ENCODE data around the gene PDLIM7.

Gene PDLIM7

DNA sequence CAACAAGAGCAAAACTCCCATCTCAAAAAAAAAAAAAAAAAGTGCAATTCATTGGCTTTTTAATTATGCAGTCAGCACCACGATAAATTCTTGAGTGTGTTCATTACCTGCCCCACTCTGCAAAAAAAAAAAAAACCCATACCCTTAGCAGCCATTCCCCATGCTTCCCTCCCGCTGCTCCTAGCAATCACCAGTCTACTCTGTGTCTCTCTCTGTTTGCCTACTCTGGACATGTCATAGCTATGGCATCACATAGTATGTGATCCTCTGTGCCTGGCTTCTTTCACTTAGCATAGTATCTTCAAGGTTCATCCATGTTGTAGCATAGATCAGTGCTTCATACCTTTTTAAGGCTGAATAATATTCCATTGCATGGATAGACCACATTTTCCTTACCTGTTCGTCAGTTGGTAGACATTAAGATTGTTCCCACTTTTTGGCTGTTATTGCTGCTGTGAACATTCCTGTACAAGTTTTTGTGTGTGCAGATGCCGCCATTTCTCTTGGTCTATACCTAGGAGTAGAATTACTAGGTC, 57.8 kb downstream of the PDLIM7 start:
- Histone ChIP-seq H3K4me1 (peaks cover 29% of the 10 kb centered on the region), H3K4me3 (no peak overlapping the region), H3K9ac (no peak overlapping the region), H3K4me2 (no peak overlapping the region), H3K36me3 (peaks cover 94% of the 10 kb centered on the region), H3K27ac (no peak overlapping the region), H3K9me3 (no peaks in the 10 kb centered on the region), H4K20me1 (peaks cover 9% of the 10 kb centered on the region; the same call in 1 of the 2 replicates), H3K27me3 (no peaks in the 10 kb centered on the region)
- no peak for TF ChIP-seq Cebpa-rat (IDR thresholded peaks at IDR 0.05)

DNA sequence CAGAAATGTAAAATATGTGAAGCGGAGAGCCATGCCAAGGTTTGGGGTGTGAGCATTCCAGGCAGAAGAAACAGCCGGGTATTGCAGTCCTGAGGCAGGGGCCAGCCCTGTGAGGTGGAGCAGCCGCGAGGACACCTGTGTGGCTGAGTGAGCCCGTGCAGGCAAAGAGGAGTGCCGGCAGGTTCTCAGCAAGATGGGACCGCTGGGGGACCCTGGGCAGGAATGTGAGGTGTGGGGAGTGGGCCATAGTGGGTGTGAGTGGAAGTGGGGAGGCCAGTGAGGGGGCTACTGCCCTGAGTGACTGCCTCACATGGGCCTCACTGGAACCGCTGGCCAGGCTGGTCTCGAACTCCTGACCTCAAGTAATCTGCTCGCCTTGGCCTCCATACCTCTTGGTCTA, 58.9 kb downstream of the PDLIM7 start:
- peaks cover 9% of the 10 kb centered on the region; the same call in 1 of the 2 replicates for H4K20me1 ChIP-seq
- H3K9me3 ChIP-seq: no peaks in the 10 kb centered on the region
- no peak overlapping the region for H3K4me2 ChIP-seq
- H3K4me1 ChIP-seq: peaks cover 32% of the 10 kb centered on the region
- H3K36me3 ChIP-seq: peaks cover 100% of the 10 kb centered on the region
- no peak overlapping the region for H3K4me3 ChIP-seq
- no peak overlapping the region for H3K27ac ChIP-seq
- TF ChIP-seq Cebpa-rat (IDR thresholded peaks at IDR 0.05): no peak
- H3K9ac ChIP-seq: no peak overlapping the region
- H3K27me3 ChIP-seq: no peaks in the 10 kb centered on the region

DNA sequence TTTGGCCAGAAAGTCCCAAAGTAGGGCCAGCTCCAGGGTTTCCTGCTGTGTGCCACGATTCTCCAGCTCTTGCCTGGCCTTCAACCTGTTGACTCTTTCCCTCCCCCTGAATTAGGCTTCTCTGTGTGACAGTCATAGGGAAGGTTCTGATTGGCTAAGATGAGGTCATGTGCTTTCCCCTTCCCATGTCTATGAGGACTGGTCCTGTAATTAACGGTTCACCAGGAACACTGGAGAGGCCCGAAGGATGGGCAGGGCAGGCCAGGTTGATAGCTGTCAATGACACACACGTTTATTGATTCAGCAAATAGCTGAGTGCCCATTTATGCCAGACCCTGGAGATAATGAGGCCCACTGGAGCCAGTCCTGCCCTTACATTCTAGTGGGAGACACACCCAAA, 59.8 kb downstream of the PDLIM7 start:
- H3K4me2 ChIP-seq: no peak overlapping the region
- H3K36me3 ChIP-seq: peaks cover 100% of the 10 kb centered on the region
- H3K9me3 ChIP-seq: no peaks in the 10 kb centered on the region
- H3K27ac ChIP-seq: no peak overlapping the region
- no peak overlapping the region for H3K4me3 ChIP-seq
- no peaks in the 10 kb centered on the region for H3K27me3 ChIP-seq
- H3K9ac ChIP-seq: no peak overlapping the region
- H3K4me1 ChIP-seq: peaks cover 41% of the 10 kb centered on the region
- peaks cover 9% of the 10 kb centered on the region; the same call in 1 of the 2 replicates for H4K20me1 ChIP-seq
- TF ChIP-seq Cebpa-rat (IDR thresholded peaks at IDR 0.05): no peak

DNA sequence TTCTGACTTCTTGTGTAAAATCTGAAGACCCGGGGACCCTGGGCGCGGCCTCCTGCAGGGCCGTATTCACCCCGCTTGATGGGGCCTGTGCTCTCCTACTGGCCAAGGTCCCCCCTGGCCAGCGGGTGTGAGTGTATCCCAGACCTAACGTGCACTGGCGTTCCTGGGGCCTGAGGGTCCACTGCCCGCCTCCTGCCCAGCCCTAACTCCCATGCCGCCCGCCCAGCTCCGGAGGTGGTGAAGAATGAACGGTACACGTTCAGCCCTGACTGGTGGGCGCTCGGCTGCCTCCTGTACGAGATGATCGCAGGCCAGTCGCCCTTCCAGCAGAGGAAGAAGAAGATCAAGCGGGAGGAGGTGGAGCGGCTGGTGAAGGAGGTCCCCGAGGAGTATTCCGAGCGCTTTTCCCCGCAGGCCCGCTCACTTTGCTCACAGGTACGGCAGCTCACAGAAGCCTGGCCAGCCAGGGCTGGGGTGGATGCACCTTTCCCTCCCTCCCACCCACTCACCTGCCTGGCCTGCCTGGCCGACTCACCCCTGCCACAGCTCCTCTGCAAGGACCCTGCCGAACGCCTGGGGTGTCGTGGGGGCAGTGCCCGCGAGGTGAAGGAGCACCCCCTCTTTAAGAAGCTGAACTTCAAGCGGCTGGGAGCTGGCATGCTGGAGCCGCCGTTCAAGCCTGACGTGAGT, 61.4 kb downstream of the PDLIM7 start:
- Histone ChIP-seq H3K9ac (no peak overlapping the region), H3K36me3 (peaks cover 89% of the 10 kb centered on the region), H4K20me1 (peaks cover 6% of the 10 kb centered on the region; the same call in 1 of the 2 replicates), H3K27me3 (no peaks in the 10 kb centered on the region), H3K9me3 (no peaks in the 10 kb centered on the region), H3K27ac (peak overlapping the region; percentile 35; the same call in 1 of the 2 replicates), H3K4me2 (no peak overlapping the region), H3K4me1 (peaks cover 51% of the 10 kb centered on the region), H3K4me3 (no peak overlapping the region)
- TF ChIP-seq Cebpa-rat (IDR thresholded peaks at IDR 0.05): no peak

DNA sequence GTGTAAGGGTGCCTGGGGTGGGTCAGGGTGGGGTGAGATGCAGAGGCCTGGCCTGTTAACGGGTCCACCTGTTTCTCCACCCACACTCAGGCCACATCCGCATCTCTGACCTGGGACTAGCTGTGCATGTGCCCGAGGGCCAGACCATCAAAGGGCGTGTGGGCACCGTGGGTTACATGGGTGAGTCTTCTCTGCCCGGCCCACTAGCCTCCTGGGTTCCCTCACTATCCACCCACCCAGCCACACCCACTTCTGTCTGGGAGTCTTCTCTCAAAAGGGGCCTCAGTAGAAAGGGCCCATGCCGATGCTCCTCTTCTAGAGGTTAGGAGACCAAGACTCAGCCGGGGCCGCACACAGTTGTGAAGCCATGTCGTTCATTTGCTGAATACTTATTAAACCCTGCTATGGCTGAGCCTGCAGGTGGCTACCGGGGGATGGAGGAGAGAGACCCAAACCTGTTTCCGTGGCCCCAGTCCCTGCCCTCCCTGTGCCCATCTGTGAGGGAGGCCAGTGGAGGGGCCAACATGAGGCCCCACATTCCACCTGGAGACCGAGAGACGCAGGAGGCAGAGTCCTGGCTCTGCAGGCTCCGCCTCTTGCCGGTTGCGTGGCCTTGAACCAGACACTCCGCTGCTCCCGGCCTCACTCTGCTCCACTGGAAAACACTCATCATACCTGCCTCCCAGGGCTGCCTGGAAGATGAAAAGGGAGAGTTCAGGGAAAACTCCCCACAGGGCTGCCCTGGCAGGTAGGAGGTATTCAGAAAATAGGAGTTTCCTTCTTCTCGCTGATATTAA, 62.3 kb downstream of the PDLIM7 start:
- no peak for TF ChIP-seq Cebpa-rat (IDR thresholded peaks at IDR 0.05)
- Histone ChIP-seq H3K4me3 (no peak overlapping the region), H3K9me3 (no peaks in the 10 kb centered on the region), H3K36me3 (peaks cover 80% of the 10 kb centered on the region), H3K4me2 (no peak overlapping the region), H3K4me1 (peaks cover 51% of the 10 kb centered on the region), H4K20me1 (no peaks in the 10 kb centered on the region), H3K27ac (peak overlapping the region; percentile 77; the same call in 1 of the 2 replicates), H3K9ac (no peak overlapping the region), H3K27me3 (no peaks in the 10 kb centered on the region)

GRCh38 chr5:177434437-177434836, 63.0 kb downstream of the PDLIM7 start:
- H3K4me2 ChIP-seq: peak overlapping the region; percentile 98
- H3K4me3 ChIP-seq: no peak overlapping the region; the same call in 1 of the 2 replicates
- peak overlapping the region; percentile 77 for H3K27ac ChIP-seq
- no peaks in the 10 kb centered on the region for H3K27me3 ChIP-seq
- H3K9me3 ChIP-seq: no peaks in the 10 kb centered on the region
- H3K4me1 ChIP-seq: peaks cover 53% of the 10 kb centered on the region
- peaks cover 73% of the 10 kb centered on the region for H3K36me3 ChIP-seq
- no peak for TF ChIP-seq Cebpa-rat (IDR thresholded peaks at IDR 0.05)
- H4K20me1 ChIP-seq: no peaks in the 10 kb centered on the region
- peak overlapping the region; percentile 64 for H3K9ac ChIP-seq

DNA sequence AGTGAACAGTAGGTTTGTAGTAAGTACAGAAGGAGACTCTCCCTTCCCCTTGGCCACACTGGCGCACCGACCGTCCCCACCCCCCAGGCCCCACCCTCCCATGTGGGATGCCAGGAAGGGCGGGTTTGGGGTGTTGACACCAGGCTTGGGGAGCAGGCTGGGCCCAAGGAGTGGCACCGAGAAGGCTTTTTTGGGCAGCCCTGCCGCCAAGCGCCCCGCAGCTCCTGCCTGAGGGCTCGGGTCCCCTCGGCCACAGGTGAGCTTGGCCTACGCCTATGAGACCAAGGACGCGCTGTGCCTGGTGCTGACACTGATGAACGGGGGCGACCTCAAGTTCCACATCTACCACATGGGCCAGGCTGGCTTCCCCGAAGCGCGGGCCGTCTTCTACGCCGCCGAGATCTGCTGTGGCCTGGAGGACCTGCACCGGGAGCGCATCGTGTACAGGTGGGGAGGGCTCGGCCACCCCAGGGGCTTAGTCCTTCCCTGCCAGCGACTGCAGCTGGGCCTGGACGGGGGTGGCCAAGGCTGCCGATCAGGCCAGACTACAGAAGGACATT, 63.7 kb downstream of the PDLIM7 start:
- peak overlapping the region; percentile 99 for H3K27ac ChIP-seq
- no peaks in the 10 kb centered on the region for H3K27me3 ChIP-seq
- peaks cover 60% of the 10 kb centered on the region for H3K4me1 ChIP-seq
- TF ChIP-seq Cebpa-rat (IDR thresholded peaks at IDR 0.05): no peak
- H3K9ac ChIP-seq: peak overlapping the region; percentile 99
- H3K9me3 ChIP-seq: no peaks in the 10 kb centered on the region
- no peak overlapping the region; the same call in 1 of the 2 replicates for H3K4me3 ChIP-seq
- peaks cover 66% of the 10 kb centered on the region for H3K36me3 ChIP-seq
- H4K20me1 ChIP-seq: peaks cover 3% of the 10 kb centered on the region
- H3K4me2 ChIP-seq: peak overlapping the region; percentile 98

Measured in BLaER1 (cell line).